IMR-90 (cell line): ENCODE data around the gene C1orf105.

Source experiments
- BHLHE40 ChIP-seq: fragments of 150-350 bp; IDR thresholded peaks from 2 replicates; pipeline ENCODE4 v1.6.1; 2016; ENCODE audit warnings: mild to moderate bottlenecking, low read depth, low read length
- CEBPB ChIP-seq: IDR thresholded peaks from 2 replicates; pipeline ENCODE4 v1.6.1; 2012; ENCODE audit warnings: low read depth, low read length, improper control_type of control experiment
- CTCF ChIP-seq: conservative IDR thresholded peaks from 2 replicates; pipeline ENCODE4 v1.5.1; 2012; ENCODE audit warnings: mild to moderate bottlenecking, low read depth, low read length, improper control_type of control experiment
- ELK1 ChIP-seq: fragments of 150-350 bp; IDR thresholded peaks from 2 replicates; pipeline ENCODE4 v1.6.1; 2016; ENCODE audit warnings: low read depth, mild to moderate bottlenecking, low read length, moderate library complexity, borderline replicate concordance
- FOS ChIP-seq: fragments of 150-350 bp; IDR thresholded peaks from 2 replicates; pipeline ENCODE4 v1.6.1; 2016; ENCODE audit warnings: low read depth, low read length
- MAZ ChIP-seq: IDR thresholded peaks from 2 replicates; pipeline ENCODE4 v1.6.1; 2012; ENCODE audit warnings: low read depth, mild to moderate bottlenecking, low read length, improper control_type of control experiment, moderate library complexity, borderline replicate concordance
- POLR2A ChIP-seq: IDR thresholded peaks from 2 replicates; pipeline ENCODE4 v1.6.1; 2012; ENCODE audit warnings: mild to moderate bottlenecking, low read depth, low read length
- RFX5 ChIP-seq: IDR thresholded peaks from 2 replicates; pipeline ENCODE4 v1.8.0; 2012; ENCODE audit warnings: low read depth, mild to moderate bottlenecking, low read length, moderate library complexity
- SMC3 ChIP-seq: fragments of 150-350 bp; IDR thresholded peaks from 2 replicates; pipeline ENCODE4 v1.6.1; 2016; ENCODE audit warnings: low read depth, mild to moderate bottlenecking, antibody characterized with exemption, low read length, moderate library complexity
- USF2 ChIP-seq: fragments of 150-350 bp; IDR thresholded peaks from 2 replicates; pipeline ENCODE4 v1.6.1; 2017; ENCODE audit warnings: mild to moderate bottlenecking, antibody characterized with exemption, low read length, low read depth

GRCh38 chr1:172455451-172455850, 35.0 kb downstream of the C1orf105 start:
- no peak for TF ChIP-seq MAZ
- no peak for TF ChIP-seq CTCF
- no peak for TF ChIP-seq BHLHE40
- TF ChIP-seq SMC3: no peak
- no peak for TF ChIP-seq POLR2A
- no peak for TF ChIP-seq RFX5
- TF ChIP-seq ELK1: no peak
- TF ChIP-seq CEBPB: no peak
- no peak for TF ChIP-seq USF2
- no peak for TF ChIP-seq FOS
